ENCODE measurements around the gene MYT1.

DNA sequence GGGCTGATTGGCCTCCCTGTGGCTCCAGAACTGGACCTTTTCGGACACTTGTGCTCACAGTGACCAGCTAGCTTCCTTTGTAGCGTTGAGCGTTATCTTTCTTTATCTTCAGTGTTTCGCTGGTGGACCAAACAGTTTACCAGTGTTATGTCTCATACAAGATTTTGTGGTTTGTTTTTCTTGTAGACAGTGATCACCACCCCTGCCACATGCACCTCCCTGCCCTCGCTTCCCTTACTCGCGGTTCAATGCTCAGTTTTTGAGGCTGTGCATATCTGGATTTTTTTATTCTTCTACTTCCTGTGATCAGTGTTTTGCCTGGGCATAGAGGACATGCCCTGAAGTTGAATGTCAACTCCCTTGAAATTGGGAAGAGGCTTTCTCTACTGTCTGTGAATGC lies 16.4 kb downstream of the MYT1 start:
- TF ChIP-seq JUND (IDR thresholded peaks at IDR 0.05) (no peak), CEBPB (IDR thresholded peaks at IDR 0.05; ENCODE audit: low read depth) (no peak)
- TF ChIP-seq, protein P1, sequence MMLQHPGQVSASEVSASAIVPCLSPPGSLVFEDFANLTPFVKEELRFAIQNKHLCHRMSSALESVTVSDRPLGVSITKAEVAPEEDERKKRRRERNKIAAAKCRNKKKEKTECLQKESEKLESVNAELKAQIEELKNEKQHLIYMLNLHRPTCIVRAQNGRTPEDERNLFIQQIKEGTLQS (IDR thresholded peaks at IDR 0.05), result no peak

Data from HCT116 (cell line).